HG03354 (cell line): ENCODE results near the gene RNU1-1.
"Not testable (repeated sequence)": the region's sequence is repeated elsewhere in the genome, so short reads cannot be mapped to it uniquely, and the experiment has no call there.

Source experiments
- ATAC-seq: cut with Tn5 transposase; IDR thresholded peaks from one replicate; pipeline ENCODE4 v1.9.1; 2021; ENCODE audit warnings: mild to moderate bottlenecking; ENCODE audit not compliant: unreplicated experiment, poor library complexity, severe bottlenecking

RNU1-1 gene

DNA sequence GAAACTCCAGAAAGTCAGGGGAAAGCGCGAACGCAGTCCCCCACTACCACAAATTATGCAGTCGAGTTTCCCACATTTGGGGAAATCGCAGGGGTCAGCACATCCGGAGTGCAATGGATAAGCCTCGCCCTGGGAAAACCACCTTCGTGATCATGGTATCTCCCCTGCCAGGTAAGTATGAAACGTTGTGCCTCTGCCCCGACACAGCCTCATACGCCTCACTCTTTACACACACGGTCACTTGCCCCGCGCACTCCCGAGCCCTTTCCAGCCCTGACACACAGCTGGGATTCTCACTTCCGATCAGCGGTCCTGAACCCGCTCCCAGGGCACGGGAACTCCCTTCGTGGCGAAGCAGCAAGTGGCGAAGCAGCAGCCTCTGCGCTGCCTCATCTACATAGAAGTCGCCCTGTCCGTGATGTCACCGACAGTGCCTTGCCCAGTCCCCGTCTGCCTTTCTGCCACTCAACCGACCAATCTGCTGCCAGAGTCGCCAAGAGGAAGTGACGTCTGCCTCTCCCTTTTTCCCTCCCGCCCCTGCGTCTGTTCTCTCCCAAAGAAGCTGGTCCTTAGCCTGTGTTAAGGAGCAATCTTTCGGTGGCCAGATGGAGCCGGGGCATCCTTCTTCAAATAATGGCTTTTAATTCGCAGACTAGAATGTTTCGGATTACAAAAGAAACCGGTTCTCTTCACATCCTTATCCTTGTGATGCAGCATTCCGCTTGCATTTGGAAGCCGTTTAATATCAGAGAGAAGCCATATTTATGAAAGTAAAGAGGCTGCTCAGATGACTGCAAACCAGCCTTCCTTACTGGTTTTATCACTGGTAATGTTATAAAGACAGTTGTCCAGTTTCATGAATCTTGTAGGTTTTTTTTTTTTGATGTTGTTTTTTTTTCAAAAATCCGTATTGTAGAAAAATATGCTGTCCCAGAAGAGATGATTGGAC lies at the start of gene RNU1-1:
Gene RNU1-1, minus strand, starts transcription at position 179 of the 949 bp plus-strand sequence.
- not testable (repeated sequence) for ATAC-seq

DNA sequence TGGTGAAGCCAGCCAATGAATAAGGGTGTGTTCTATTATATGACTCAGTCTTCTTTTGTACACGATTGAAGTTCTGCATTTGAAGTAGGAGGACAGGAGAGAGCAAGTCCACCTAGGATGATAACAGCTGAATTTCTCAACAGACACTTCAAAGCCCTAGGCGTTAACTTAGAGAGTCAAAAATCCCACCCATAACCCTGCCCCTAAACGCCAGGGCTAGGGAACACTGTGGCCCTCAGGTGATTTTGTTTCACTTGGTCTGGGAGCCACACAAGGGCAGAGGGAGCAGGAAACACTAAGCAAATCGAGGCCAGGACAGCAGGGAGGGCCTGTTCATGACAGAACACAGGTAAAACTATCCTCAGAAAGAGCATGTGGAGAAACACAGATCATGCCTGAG lies 47.0 kb upstream of the RNU1-1 start:
- not testable (repeated sequence) for ATAC-seq

DNA sequence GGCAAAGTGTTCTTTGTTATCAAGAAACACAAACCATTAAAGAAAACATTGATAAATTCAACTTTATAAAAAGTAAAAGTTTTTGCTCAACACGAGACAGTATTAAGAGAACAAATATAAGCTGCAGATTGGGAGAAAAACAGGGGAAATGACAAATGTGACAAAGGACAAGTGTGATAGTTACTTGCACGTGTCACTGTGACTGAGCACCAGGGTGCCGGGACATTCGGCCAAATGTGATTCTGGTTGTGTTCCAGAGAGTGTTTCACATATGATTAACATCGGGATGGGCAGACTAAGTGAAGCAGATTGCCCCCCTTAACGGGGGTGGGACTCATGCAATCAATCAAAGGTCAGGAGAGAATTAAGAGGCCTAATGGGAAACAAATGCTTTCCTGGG lies 46.4 kb upstream of the RNU1-1 start:
- ATAC-seq = not testable (repeated sequence)

DNA sequence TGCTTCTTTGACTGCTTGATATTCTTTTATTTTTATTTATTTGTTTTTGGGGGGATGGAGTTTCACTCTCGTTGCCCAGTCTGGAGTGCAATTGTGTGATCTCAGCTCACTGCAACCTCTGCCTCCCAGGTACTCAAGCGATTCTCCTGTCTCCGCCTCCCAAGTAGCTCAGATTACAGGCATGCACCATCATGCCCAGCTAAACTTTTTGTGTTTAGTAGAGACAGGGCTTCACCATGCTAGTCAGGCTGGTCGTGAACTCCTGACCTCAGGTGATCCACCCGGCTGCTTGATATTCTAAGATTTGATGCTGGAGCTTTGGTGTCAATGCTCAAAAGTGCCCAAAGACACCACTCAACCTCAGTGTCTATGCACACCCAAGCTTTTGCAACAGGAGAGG lies 45.6 kb upstream of the RNU1-1 start:
- not testable (repeated sequence) for ATAC-seq

DNA sequence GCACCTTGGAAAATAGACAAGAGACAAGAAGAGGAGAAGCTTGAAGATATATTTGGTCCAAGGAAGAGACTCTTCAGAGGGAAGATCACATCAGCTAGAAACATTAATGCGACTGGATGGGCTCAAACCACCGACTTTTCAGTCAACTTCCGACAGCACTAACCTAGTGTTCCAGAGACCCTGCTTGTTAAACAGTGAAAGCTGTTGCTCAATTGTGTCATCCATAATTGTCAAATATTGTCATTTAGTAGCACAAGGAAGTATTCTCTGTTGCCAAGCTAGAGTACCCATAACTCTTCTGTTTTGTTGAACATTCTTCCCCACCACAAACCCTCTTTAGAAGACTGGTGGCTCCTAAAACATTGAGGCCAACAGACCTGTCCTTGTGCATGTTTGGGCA lies 42.9 kb upstream of the RNU1-1 start:
- ATAC-seq = not testable (repeated sequence)

DNA sequence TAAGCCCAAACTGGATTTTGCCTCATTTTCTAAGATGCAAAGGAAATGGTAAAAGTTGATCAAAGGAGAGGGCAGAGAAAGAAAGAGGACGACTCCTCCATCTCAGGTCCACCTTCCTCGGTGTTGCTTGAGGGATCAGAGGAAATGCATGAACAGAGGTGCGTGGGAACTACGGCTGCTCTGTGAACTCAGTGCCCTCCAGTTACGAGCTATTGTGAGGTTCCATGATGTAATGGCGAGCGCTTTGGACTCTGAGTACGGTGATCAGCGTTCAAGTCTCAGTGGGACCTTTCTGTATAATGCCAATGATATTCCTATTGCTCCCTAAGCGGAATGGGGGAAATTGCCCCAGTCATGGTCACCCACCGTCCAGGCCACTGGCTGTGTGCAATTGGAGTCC lies 39.2 kb upstream of the RNU1-1 start:
- not testable (repeated sequence) for ATAC-seq

DNA sequence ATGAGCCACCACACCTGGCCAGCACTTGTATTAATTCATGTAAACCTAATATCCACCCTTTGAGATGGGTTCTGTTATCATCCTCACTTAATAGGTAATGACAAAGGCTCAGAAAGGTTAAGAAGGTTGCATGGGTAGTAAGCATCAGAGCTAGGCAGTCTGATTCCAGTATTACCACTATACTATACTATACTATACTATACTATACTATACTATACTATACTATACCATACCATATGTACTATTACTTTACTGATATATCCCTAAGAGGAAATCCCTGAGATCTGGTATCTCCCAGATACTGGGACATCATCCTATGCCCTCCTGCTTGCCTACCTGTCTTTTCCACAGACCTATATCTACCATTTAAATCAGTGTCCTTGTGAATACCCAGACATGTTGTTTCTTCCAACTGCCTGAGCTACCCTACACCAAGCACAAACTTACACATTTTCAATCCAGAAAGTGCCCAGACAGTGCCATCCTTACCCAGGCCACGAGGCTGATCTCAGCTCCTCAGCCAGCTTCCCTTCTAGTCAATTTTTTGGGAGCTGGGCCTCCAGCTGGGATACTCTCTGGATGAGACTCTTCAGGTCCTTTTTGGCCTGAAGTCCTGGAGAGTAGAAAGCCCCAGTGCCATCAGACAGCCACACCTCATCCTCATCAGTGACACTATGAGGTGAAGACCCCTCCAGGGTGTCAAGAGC lies 36.3 kb upstream of the RNU1-1 start:
- not testable (repeated sequence) for ATAC-seq

DNA sequence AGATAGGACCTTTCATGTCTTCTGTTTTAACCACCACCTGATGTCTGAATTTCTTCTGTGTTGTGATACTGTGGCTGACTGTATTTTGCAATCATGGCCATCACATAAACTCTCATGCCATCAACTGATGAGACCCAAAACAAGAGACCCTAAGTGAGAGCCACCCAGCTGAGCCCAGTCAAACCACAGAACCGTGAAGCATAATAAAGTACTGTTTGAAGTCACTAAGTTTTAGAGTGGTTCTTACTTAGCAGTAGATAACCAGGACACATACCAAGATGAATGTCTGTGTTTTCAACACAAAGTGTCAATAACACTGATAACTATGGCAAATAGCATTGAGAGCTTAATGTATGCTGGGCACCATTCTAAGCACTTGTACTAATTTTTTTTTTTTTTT lies 35.5 kb upstream of the RNU1-1 start:
- not testable (repeated sequence) for ATAC-seq

DNA sequence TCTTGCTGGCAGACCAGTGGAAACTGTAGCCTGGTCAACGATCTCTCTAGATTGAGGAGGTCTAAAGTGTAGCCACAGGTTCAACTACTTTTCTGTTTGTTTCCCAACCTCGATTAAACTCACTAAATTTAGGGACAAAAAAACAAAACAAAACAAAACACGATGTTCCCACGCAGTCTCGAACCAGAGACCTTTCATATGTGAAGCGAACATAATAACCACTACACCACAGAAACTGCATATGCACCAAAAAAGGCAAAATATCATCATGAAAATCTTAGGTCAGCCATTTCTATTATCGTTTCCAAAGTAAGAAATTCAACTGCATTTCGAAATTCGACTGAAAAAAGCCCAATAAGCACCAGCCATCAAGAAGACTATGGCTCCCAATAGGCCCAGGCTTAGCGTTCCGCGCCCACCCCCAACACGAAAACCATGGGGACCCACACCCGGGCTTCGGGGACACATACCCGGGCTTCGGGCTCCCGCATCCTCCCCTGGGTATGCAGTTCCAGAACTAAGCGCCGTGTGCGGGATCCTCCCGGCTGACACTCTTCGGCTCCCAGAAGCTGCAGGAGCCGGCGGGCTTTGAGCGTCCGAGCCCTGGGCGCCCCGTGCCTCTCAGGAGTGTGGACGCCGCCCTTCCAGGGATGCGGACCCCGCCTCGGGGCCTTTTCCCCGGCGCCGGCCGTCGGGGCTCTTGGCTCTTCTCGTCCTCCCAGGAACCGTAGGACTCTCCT lies 33.6 kb upstream of the RNU1-1 start:
- not testable (repeated sequence) for ATAC-seq

DNA sequence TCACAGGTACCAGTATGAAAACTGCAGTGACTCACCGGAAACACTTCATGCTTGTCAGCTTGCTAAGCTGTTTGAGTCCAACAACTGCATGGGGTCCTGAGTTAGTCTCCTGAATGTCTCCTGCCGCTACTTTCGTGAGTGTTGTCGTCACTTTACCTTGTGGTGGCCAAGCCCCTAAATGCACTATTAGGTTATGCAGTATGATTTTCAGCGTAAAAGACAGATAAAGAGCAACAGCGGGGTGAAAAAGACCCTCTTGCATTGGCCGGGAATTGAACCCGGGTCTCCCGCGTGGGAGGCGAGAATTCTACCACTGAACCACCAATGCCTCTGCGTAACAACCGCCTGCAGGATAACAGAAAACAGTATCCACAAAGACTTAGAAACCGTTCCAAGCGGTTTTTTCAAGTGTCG lies 31.6 kb upstream of the RNU1-1 start:
- ATAC-seq = not testable (repeated sequence)

DNA sequence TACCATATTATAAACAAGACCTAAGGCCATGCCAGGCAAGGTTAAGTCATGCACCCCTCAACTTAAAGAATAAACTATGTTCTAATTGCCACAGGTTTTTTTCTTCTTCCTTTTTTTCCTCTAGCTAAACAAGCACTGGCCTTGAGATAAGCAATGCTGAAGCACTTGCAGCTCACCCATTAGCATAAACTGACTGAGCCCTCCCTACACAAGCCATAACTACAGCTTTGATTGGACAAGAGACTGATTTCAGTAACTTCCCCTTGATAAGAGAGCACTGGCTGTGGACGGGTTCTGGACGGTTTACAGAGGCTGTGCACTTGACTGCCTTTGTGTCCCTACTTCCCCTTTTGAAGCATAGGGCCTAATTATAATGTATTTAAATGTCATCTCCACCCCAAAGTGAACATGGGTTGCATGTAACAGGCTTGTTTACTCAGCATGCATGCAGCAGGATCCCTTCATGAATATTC lies 26.4 kb upstream of the RNU1-1 start:
- not testable (repeated sequence) for ATAC-seq

DNA sequence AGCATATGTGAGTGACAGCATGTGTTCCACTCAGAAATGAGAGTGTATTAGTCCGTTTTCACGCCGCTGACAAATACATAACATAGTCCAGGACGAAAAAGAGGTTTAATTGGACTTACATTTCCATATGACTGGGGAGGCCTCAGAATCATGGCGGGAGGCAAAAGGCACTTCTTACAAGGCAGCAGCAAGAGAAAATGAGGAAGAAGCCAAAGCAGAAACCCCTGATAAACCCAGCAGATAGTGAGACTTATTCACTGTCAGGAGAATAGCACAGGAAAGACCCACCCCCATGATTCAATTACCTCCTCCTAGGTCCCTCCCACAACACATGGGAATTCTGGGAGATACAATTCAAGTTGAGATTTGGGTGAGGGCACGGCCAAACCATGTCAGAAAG lies 23.4 kb upstream of the RNU1-1 start:
- not testable (repeated sequence) for ATAC-seq

DNA sequence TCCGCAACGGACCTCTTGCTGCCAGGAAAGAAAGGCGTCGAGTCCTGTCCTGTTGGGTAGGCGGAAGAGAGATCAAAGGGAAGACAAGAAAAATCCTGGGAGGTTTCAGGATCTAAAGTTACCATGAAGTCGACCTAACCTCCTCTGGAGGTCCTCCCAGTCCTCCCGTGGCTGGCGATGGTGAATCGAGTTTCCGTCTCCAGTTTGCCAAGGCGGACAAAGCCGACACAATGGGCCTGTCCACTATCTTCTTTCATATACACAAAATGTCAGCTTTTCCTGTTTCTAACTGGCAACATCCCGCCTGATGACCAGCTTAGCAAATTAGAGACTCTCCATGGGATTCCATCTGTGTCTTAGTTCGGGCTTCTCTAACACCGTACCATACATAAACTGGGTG lies 22.7 kb upstream of the RNU1-1 start:
- ATAC-seq = not testable (repeated sequence)

DNA sequence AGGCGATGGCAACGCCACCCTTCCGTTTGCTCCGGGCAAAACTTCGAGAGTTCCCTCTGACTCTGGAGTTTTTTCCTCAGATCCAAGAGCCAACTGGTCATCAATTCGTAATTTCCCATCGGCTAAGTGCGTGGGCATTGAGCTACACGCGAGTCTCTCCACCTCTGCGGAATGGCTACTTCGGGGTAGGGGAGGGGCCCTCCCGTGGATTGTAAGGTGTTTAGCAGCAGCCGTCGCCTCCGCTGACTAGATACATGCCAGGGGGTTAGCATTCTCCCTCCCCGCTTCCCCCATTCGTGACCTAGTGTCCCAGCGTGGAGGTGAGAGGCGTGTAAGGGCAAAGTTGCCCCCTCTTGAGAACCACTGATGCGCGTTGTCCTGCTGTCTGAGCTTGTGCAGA lies 21.8 kb upstream of the RNU1-1 start:
- not testable (repeated sequence) for ATAC-seq

DNA sequence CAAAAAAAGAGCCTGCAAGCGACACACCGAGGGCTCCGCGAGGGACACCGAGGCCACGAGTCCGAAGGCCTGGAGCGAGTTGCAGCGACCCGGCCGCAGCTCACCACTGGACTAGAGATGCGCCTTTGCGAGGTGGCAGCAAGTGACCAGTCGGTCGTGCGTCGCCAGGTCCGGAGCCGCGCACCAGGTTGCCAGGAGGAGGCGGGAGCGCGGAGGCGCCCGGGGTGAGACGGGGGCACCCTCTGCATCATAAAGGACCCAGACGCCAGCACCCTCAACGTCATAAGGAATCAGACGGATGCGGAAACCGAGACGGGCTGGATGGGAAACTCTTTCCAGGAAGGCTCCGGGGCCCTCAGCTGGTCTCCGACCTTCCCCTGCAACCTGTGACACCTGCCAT lies 21.4 kb upstream of the RNU1-1 start:
- not testable (repeated sequence) for ATAC-seq

DNA sequence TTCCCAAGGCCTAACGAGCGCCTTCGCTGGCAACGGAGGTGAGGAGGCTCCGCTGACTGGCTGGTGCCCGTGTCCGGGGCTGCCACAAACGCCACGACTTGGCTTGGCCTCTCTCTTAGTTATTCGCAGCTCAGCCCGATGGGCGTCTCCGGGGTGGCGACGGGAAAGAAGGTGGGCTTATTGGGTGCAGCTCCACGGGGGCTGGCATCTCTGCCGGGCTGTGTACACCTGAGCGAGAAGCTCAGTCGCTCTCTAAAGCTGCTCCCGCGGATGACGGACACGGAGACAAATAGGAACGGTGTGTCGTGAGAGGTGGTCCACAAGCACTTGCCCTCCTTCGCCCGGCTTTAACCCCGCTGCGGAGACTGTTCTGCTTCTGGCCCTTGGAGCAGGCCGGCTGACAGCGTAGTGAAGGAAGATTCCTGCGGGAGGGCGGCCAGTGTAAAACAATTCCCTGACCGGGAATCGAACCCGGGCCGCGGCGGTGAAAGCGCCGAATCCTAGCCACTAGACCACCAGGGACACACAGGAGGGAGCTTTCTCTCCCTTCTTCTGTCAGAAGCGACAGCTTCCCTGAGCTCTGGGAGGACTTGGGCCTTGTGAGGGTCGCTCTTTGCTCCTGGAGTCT lies 20.9 kb upstream of the RNU1-1 start:
- ATAC-seq = not testable (repeated sequence)

DNA sequence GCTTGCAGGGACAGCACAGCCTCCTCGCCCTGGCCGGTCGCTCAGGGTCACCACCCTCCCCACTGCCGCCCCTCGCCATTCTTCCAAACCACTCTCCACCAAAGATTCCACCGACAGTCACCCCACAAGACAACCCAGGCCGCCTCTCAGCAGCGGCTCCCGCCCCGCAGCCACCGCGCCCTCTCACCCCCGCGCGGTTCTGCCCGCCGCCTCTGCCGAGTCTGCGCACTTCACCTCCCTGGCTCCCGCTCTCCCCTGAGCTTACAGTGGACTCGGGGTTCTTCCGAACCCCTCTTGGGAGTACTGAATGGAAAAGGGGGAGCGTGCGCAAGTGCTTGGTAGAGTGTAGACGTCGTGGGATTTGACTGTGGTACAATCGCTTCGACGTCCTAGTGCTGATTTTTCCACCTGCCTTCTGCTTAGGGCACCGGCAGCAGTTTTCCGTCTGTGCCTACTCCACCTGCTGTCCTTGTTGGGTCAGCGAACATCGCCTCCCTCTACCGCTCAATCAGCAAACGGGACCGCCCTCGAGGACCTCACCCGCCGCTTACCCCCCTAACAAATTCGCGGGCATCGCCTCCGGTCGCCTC lies 20.2 kb upstream of the RNU1-1 start:
- ATAC-seq = not testable (repeated sequence)

DNA sequence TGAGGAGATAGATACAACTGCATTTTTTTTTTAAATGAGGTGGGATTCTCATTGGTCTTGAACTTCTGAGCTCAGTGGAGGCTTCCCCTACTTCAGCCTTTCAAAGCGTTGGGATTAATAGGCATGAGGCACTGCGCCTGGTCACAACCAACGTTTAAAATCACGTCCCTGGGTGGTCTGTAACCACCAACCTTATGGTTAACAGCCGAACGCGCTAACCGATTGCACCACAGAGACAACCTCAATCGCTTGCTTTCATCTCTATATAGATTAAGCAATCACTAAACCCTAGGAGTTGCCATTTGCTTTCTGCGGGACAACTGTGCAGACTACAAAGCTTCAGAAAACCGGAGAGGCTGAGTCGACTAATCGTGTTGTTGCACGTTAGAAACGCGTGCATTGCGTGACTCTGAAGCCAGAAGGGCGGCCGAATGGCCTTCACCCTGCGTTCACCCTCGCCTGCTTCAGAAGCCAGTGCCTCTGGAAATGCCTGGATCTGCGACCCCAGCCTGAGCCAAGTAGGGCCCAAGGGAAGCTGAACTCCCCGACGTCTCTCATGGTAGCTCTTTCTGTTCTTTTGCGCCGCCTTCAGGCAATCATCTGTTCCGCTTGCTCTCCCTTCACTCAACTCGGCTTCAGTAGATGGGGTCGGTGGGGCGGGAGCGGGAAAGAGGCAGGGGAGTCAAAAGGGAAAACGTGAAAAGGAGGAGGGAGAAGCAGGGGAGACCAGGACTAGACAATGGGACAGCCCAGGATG lies 18.3 kb upstream of the RNU1-1 start:
- ATAC-seq = not testable (repeated sequence)
